ENCODE data around the gene EXOC4. TPM values are rescaled to one million over a fixed set of nuclear protein-coding genes. Genes with fewer than 3 reads are reported as not detected.
A peak's percentile ranks its signal among the peaks of the same experiment; 100 is the strongest.
"Not testable (repeated sequence)": the region's sequence is repeated elsewhere in the genome, so short reads cannot be mapped to it uniquely, and the experiment has no call there.

EXOC4 gene
- total RNA-seq = 10 to 100 TPM; 63.9 to 90.2 (median 89.5) TPM
- long read RNA-seq, donor 1, full-length matches to known transcripts = 30 of 39 reads
- long read RNA-seq, donor 1, partial matches to known transcripts = 1 of 39 reads
- long read RNA-seq, donor 1, other reads (novel, unspliced or antisense) = 8 of 39 reads
- long read RNA-seq, donor 2, full-length matches to known transcripts = 3 of 12 reads
- long read RNA-seq, donor 2, partial matches to known transcripts = 4 of 12 reads
- long read RNA-seq, donor 2, other reads (novel, unspliced or antisense) = 5 of 12 reads

GRCh38 chr7:133252858-133253518, at the start of gene EXOC4:
Gene EXOC4 (plus strand): TSS chr7:133253078.
- TF ChIP-seq CTCF (IDR thresholded peaks at IDR 0.05) = no peak
- peak within 1 kb of the TSS; percentile 81 for H3K4me3 ChIP-seq
- intact Hi-C loops (cut with DNase I, micrococcal nuclease) = no loop called here
- peak; percentile 99 for ATAC-seq
- H3K36me3 ChIP-seq (ENCODE audit: low read depth) = no peaks in the 10 kb centered on the region
- peaks cover 9% of the 10 kb centered on the region for H3K4me1 ChIP-seq (ENCODE audit: low read depth)
- peak; percentile 86 to 95 (median 89) for DNase-seq
- H3K9me3 ChIP-seq = no peaks in the 10 kb centered on the region

GRCh38 chr7:133203490-133203889, 49.4 kb upstream of the EXOC4 start:
- DNase-seq (no peak), ATAC-seq (no peak)
- no peaks in the 10 kb centered on the region for H3K36me3 ChIP-seq (ENCODE audit: low read depth)
- no peak for TF ChIP-seq CTCF (IDR thresholded peaks at IDR 0.05)
- intact Hi-C loops (cut with DNase I, micrococcal nuclease) = no loop called here
- no peaks in the 10 kb centered on the region for H3K4me1 ChIP-seq (ENCODE audit: low read depth)
- H3K4me3 ChIP-seq = no peak overlapping the region
- H3K9me3 ChIP-seq = no peaks in the 10 kb centered on the region

GRCh38 chr7:133207687-133208086, 45.2 kb upstream of the EXOC4 start:
- H3K4me1 ChIP-seq (ENCODE audit: low read depth) = no peaks in the 10 kb centered on the region
- intact Hi-C loops (cut with DNase I, micrococcal nuclease) = no loop called here
- no peak for TF ChIP-seq CTCF (IDR thresholded peaks at IDR 0.05)
- ATAC-seq (no peak), DNase-seq (no peak)
- H3K4me3 ChIP-seq = no peak overlapping the region
- H3K9me3 ChIP-seq = no peaks in the 10 kb centered on the region
- H3K36me3 ChIP-seq (ENCODE audit: low read depth) = no peaks in the 10 kb centered on the region

- intact Hi-C loops (cut with DNase I, micrococcal nuclease) = not testable (repeated sequence)
These were observed 42.1 kb upstream of the EXOC4 start for GRCh38 chr7:133210817-133211216.

GRCh38 chr7:133213772-133214171, 39.1 kb upstream of the EXOC4 start:
- H3K4me3 ChIP-seq; ATAC-seq; H3K9me3 ChIP-seq; intact Hi-C loops (cut with DNase I, micrococcal nuclease); H3K4me1 ChIP-seq (ENCODE audit: low read depth); DNase-seq; H3K36me3 ChIP-seq (ENCODE audit: low read depth): not testable (repeated sequence)

More at GRCh38 chr7:133210817-133211216, 42.1 kb upstream of the EXOC4 start:
- not testable (repeated sequence) for DNase-seq; H3K4me1 ChIP-seq (ENCODE audit: low read depth); H3K36me3 ChIP-seq (ENCODE audit: low read depth); ATAC-seq; H3K4me3 ChIP-seq; H3K9me3 ChIP-seq

GRCh38 chr7:133217773-133218172, 35.1 kb upstream of the EXOC4 start:
- no peak overlapping the region for H3K4me3 ChIP-seq
- TF ChIP-seq CTCF (IDR thresholded peaks at IDR 0.05) = no peak

More at GRCh38 chr7:133217773-133218172, 35.1 kb upstream of the EXOC4 start:
- DNase-seq = no peak
- no peaks in the 10 kb centered on the region for H3K9me3 ChIP-seq
- no peaks in the 10 kb centered on the region for H3K36me3 ChIP-seq (ENCODE audit: low read depth)
- no peaks in the 10 kb centered on the region for H3K4me1 ChIP-seq (ENCODE audit: low read depth)
- no peak for ATAC-seq
- intact Hi-C loops (cut with DNase I, micrococcal nuclease) = no loop called here

All from mucosa of descending colon (tissue), 3 donors.